GM23338 (cell line): ENCODE data around the gene JAKMIP2. TPM values are rescaled to one million over a fixed set of nuclear protein-coding genes. Genes with fewer than 3 reads are reported as not detected.

Source experiments
- ATAC-seq: fragments of 200-7000 bp; cut with Tn5 transposase; 3 replicates; pipeline ENCODE4 v1.9.1; 2020
- DNase-seq: peaks from one replicate; pipeline ENCODE4 v3.0.0-alpha.2; 2015; ENCODE audit warnings: low spot score
- H2AFZ ChIP-seq: fragments of 200-600 bp; sonication (generic); 2 replicates; pipeline ENCODE4 v1.8.0; 2016; ENCODE audit warnings: antibody characterized with exemption, mild to moderate bottlenecking, moderate library complexity
- H3F3A ChIP-seq: fragments of 200-600 bp; sonication (generic); replicated peaks from 2 replicates; pipeline ENCODE4 v1.8.0; 2017; ENCODE audit warnings: antibody characterized with exemption, mixed run types, low read depth
- H3K27ac ChIP-seq: fragments of 200-600 bp; sonication (generic); 2 replicates; pipeline ENCODE4 v1.6.1; 2016; ENCODE audit warnings: low read depth
- H3K27me3 ChIP-seq: fragments of 200-600 bp; sonication (generic); 2 replicates; pipeline ENCODE4 v1.8.0; 2016; ENCODE audit warnings: mild to moderate bottlenecking, mixed run types, moderate library complexity; ENCODE audit not compliant: insufficient read depth
- H3K36me3 ChIP-seq: fragments of 200-600 bp; sonication (generic); 2 replicates; pipeline ENCODE4 v1.8.0; 2016; ENCODE audit warnings: mild to moderate bottlenecking; ENCODE audit not compliant: insufficient read depth
- H3K4me1 ChIP-seq: fragments of 200-600 bp; sonication (generic); 2 replicates; pipeline ENCODE4 v1.8.0; 2016; ENCODE audit warnings: mild to moderate bottlenecking, moderate library complexity; ENCODE audit not compliant: insufficient read depth
- H3K4me2 ChIP-seq: fragments of 200-600 bp; sonication (generic); 2 replicates; pipeline ENCODE4 v1.7.1; 2017; ENCODE audit warnings: mixed run types
- H3K4me3 ChIP-seq: fragments of 200-600 bp; sonication (generic); 2 replicates; pipeline ENCODE4 v1.6.1; 2016; ENCODE audit warnings: mixed run types
- H3K79me2 ChIP-seq: fragments of 200-600 bp; sonication (generic); replicated peaks from 2 replicates; pipeline ENCODE4 v1.8.0; 2017; ENCODE audit warnings: mild to moderate bottlenecking; ENCODE audit not compliant: insufficient read depth
- H3K9me2 ChIP-seq: fragments of 200-600 bp; sonication (generic); 2 replicates; pipeline ENCODE4 v1.8.0; 2017; ENCODE audit not compliant: insufficient read depth
- H4K20me1 ChIP-seq: fragments of 200-600 bp; sonication (generic); replicated peaks from 2 replicates; pipeline ENCODE4 v1.8.0; 2017; ENCODE audit warnings: mild to moderate bottlenecking; ENCODE audit not compliant: insufficient read depth
- H3K27ac Mint-ChIP-seq: 2 replicates; pipeline ENCODE4 v1.8.0; 2020; ENCODE audit warnings: inconsistent platforms, mild to moderate bottlenecking, moderate library complexity, mixed read lengths
- H3K27me3 Mint-ChIP-seq: 3 replicates; pipeline ENCODE4 v1.8.0; 2022; ENCODE audit warnings: low read depth, mild to moderate bottlenecking, moderate library complexity, mixed read lengths, inconsistent platforms; ENCODE audit not compliant: insufficient read depth, poor library complexity
- H3K36me3 Mint-ChIP-seq: 3 replicates; pipeline ENCODE4 v1.8.0; 2021; ENCODE audit warnings: low read depth, mild to moderate bottlenecking, inconsistent platforms, moderate library complexity, mixed read lengths
- H3K4me1 Mint-ChIP-seq: 3 replicates; pipeline ENCODE4 v1.8.0; 2020; ENCODE audit warnings: mild to moderate bottlenecking, inconsistent platforms, mixed read lengths
- H3K4me3 Mint-ChIP-seq: 3 replicates; pipeline ENCODE4 v1.8.0; 2021; ENCODE audit warnings: moderate library complexity, mild to moderate bottlenecking, inconsistent platforms, mixed read lengths
- H3K9me3 Mint-ChIP-seq: 3 replicates; pipeline ENCODE4 v1.8.0; 2020; ENCODE audit warnings: moderate library complexity, mild to moderate bottlenecking, inconsistent platforms, mixed read lengths
- CREB1 ChIP-seq: fragments of 250-450 bp; sonication (Bioruptor Pico); IDR thresholded peaks from 2 replicates; pipeline ENCODE4 v1.5.0; 2020; ENCODE audit warnings: low read depth, mild to moderate bottlenecking, moderate library complexity
- ETS1 ChIP-seq: IDR thresholded peaks from 2 replicates; pipeline ENCODE4 v1.6.1; 2016; ENCODE audit warnings: antibody characterized with exemption
- EZH2 ChIP-seq: fragments of 200-600 bp; sonication (generic); IDR thresholded peaks from one replicate; pipeline ENCODE4 v1.8.0; 2017; ENCODE audit warnings: antibody characterized with exemption, mild to moderate bottlenecking, low read depth; ENCODE audit not compliant: unreplicated experiment
- EZH2phosphoT487 ChIP-seq: fragments of 200-600 bp; sonication (generic); IDR thresholded peaks from one replicate; pipeline ENCODE4 v1.8.1; 2018; ENCODE audit warnings: antibody characterized with exemption; ENCODE audit not compliant: unreplicated experiment
- JUNB ChIP-seq: IDR thresholded peaks from one replicate; pipeline ENCODE4 v1.6.1; 2016; ENCODE audit warnings: antibody characterized with exemption; ENCODE audit not compliant: unreplicated experiment
- NANOG ChIP-seq: IDR thresholded peaks from 2 replicates; pipeline ENCODE4 v1.6.1; 2016; ENCODE audit warnings: antibody characterized with exemption, borderline replicate concordance
- REST ChIP-seq: IDR thresholded peaks from one replicate; pipeline ENCODE4 v1.6.1; 2018; ENCODE audit warnings: antibody characterized with exemption; ENCODE audit not compliant: unreplicated experiment
- STAT1 ChIP-seq: IDR thresholded peaks from one replicate; pipeline ENCODE4 v1.6.1; 2016; ENCODE audit warnings: antibody characterized with exemption; ENCODE audit not compliant: unreplicated experiment
- ZNF331 ChIP-seq: fragments of 250-450 bp; sonication (Bioruptor Pico); IDR thresholded peaks from 2 replicates; pipeline ENCODE4 v1.5.0; 2020; ENCODE audit warnings: low read depth, mild to moderate bottlenecking, moderate library complexity
- polyA plus RNA-seq: library from polyadenylated mRNA; unstranded; fragments of >200 nt; fragmentation: Nextera tagmentation; extraction: Ambion mirVana; gene quantifications from 2 replicates; pipeline ENCODE4 v1.2.1, GENCODE V29; 2016
- total RNA-seq: library from RNA; depleted of rRNA; stranded (reverse); fragments of >200 nt; shearing (Covaris generic); gene quantifications from 2 replicates; pipeline ENCODE4 v1.2.3, GENCODE V29; 2014

Gene JAKMIP2
- total and polyA plus RNA-seq, 2 experiments from 2014 or later: 20.5 to 27.2 TPM

GRCh38 chr5:147788023-147788422, 5.5 kb upstream of the JAKMIP2 start:
- no peaks in the 10 kb centered on the region for H3K36me3 ChIP-seq
- no peak for DNase-seq
- Mint-ChIP-seq H3K4me1 (peaks cover 4% of the 10 kb centered on the region; the same call in 1 of the 3 replicates), H3K4me3 (no peak overlapping the region), H3K9me3 (no peaks in the 10 kb centered on the region), H3K27me3 (no peaks in the 10 kb centered on the region), H3K36me3 (no peaks in the 10 kb centered on the region), H3K27ac (no peak overlapping the region)
- H3F3A ChIP-seq: no peaks in the 10 kb centered on the region
- no peaks in the 10 kb centered on the region for H3K27me3 ChIP-seq
- no peak overlapping the region for H3K4me2 ChIP-seq
- no peaks in the 10 kb centered on the region for H3K79me2 ChIP-seq
- H3K4me1 ChIP-seq: peaks cover 2% of the 10 kb centered on the region; the same call in 1 of the 2 replicates
- H2AFZ ChIP-seq: no peak overlapping the region
- H3K4me3 ChIP-seq: no peak overlapping the region
- no peak for ATAC-seq
- H3K9me2 ChIP-seq: no peaks in the 10 kb centered on the region
- no peaks in the 10 kb centered on the region for H4K20me1 ChIP-seq
- H3K27ac ChIP-seq: no peak overlapping the region
- TF ChIP-seq JUNB: no peak
- no peak for TF ChIP-seq STAT1
- no peak for TF ChIP-seq CREB1
- no peak for TF ChIP-seq REST
- TF ChIP-seq EZH2phosphoT487: no peak
- no peak for TF ChIP-seq EZH2
- no peak for TF ChIP-seq NANOG

GRCh38 chr5:147786142-147786541, 3.6 kb upstream of the JAKMIP2 start:
- no peak overlapping the region for H3K27ac ChIP-seq

More at GRCh38 chr5:147786142-147786541, 3.6 kb upstream of the JAKMIP2 start:
- H3K4me2 ChIP-seq: no peak overlapping the region
- no peaks in the 10 kb centered on the region for H3K36me3 ChIP-seq
- Mint-ChIP-seq H3K9me3 (no peaks in the 10 kb centered on the region), H3K4me1 (peaks cover 12% of the 10 kb centered on the region; the same call in 2 of the 3 replicates), H3K27me3 (peaks cover 2% of the 10 kb centered on the region), H3K4me3 (no peak overlapping the region), H3K27ac (no peak overlapping the region), H3K36me3 (no peaks in the 10 kb centered on the region)
- H2AFZ ChIP-seq: no peak overlapping the region
- no peak for DNase-seq
- H3K4me1 ChIP-seq: peaks cover 8% of the 10 kb centered on the region; the same call in 1 of the 2 replicates
- peaks cover 12% of the 10 kb centered on the region for H3K79me2 ChIP-seq
- H3K27me3 ChIP-seq: no peaks in the 10 kb centered on the region
- H3F3A ChIP-seq: no peaks in the 10 kb centered on the region; the same call in 1 of the 2 replicates
- no peaks in the 10 kb centered on the region for H3K9me2 ChIP-seq
- H4K20me1 ChIP-seq: no peaks in the 10 kb centered on the region
- no peak overlapping the region for H3K4me3 ChIP-seq
- ATAC-seq: no peak
- TF ChIP-seq ETS1 (no peak), NANOG (no peak), ZNF331 (CRISPR knock-in tag) (no peak), STAT1 (no peak), JUNB (no peak)
